Muscle layer of colon (tissue), 2 donors: Measurements from ENCODE around the gene RSPH1.
"Not testable (repeated sequence)": the region's sequence is repeated elsewhere in the genome, so short reads cannot be mapped to it uniquely, and the experiment has no call there.

Experiments used
- H3K27ac ChIP-seq: one replicate; pipeline ENCODE4 v1.7.0; 2013; ENCODE audit warnings: low read depth, mild to moderate bottlenecking, low read length, moderate library complexity
- H3K27me3 ChIP-seq, 2 donors: one replicate each; pipeline ENCODE4 v1.7.0; 2013; ENCODE audit warnings: low read length in 2 of 2, mild to moderate bottlenecking in 2 of 2; ENCODE audit not compliant: insufficient read depth in 2 of 2, control insufficient read depth in 1 of 2
- H3K36me3 ChIP-seq: one replicate; pipeline ENCODE4 v1.7.0; 2013; ENCODE audit warnings: mild to moderate bottlenecking, low read length; ENCODE audit not compliant: insufficient read depth
- H3K4me1 ChIP-seq: one replicate; pipeline ENCODE4 v1.7.0; 2013; ENCODE audit warnings: mild to moderate bottlenecking, low read length; ENCODE audit not compliant: insufficient read depth
- H3K4me3 ChIP-seq, 2 donors: one replicate each; pipeline ENCODE4 v1.7.0; 2013; ENCODE audit warnings: low read length in 2 of 2, low read depth in 1 of 2, mild to moderate bottlenecking in 1 of 2, moderate library complexity in 1 of 2
- H3K9ac ChIP-seq: one replicate; pipeline ENCODE4 v1.7.0; 2013; ENCODE audit warnings: low read length
- H3K9me3 ChIP-seq: one replicate; pipeline ENCODE4 v1.7.0; 2013; ENCODE audit warnings: mild to moderate bottlenecking, low read length
- donor health status: abdominal sarcoma.
- donor health status: Adenocarcinoma of cecum.

The RSPH1 gene

GRCh38 chr21:42478504-42478903 lies 17.5 kb downstream of the RSPH1 start:
- Histone ChIP-seq H3K4me1 (no peaks in the 10 kb centered on the region), H3K9ac (no peak overlapping the region), H3K27ac (no peak overlapping the region), H3K9me3 (no peaks in the 10 kb centered on the region), H3K36me3 (no peaks in the 10 kb centered on the region), H3K27me3 (no peaks in the 10 kb centered on the region), H3K4me3 (no peak overlapping the region)

- Histone ChIP-seq H3K27ac (no peak overlapping the region), H3K4me1 (no peaks in the 10 kb centered on the region), H3K4me3 (no peak overlapping the region), H3K36me3 (no peaks in the 10 kb centered on the region), H3K27me3 (no peaks in the 10 kb centered on the region), H3K9me3 (no peaks in the 10 kb centered on the region), H3K9ac (no peak overlapping the region)
These were observed 19.4 kb downstream of the RSPH1 start for GRCh38 chr21:42476388-42477331.

GRCh38 chr21:42475526-42476387 lies 20.3 kb downstream of the RSPH1 start:
- H3K36me3 ChIP-seq: no peaks in the 10 kb centered on the region
- no peak overlapping the region for H3K9ac ChIP-seq
- no peaks in the 10 kb centered on the region for H3K4me1 ChIP-seq
- H3K27ac ChIP-seq: no peak overlapping the region
- H3K9me3 ChIP-seq: no peaks in the 10 kb centered on the region
- H3K27me3 ChIP-seq: no peaks in the 10 kb centered on the region
- no peak overlapping the region for H3K4me3 ChIP-seq

DNA sequence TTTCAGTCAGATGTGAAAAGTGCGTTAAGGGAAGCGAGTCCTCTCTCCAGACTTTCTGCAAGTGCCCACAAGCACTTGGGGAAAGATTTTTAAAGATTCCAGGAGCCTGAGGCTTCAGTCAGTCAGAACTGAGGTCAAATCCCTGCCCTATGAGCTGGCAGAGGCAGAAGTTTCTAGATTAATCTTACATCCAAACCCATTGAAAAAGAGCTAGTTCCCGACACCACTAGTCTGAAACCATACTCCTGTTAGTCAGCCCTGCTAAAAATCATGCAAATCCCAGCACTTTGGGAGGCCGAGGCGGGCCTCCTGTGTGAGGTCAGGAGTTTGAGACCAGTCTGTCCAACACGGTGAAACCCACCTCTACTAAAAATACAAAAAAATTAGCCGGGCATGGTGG lies 21.0 kb downstream of the RSPH1 start:
- H3K9ac ChIP-seq: no peak overlapping the region
- no peaks in the 10 kb centered on the region for H3K27me3 ChIP-seq
- H3K36me3 ChIP-seq: no peaks in the 10 kb centered on the region
- H3K4me3 ChIP-seq: no peak overlapping the region
- no peaks in the 10 kb centered on the region for H3K4me1 ChIP-seq
- no peaks in the 10 kb centered on the region for H3K9me3 ChIP-seq
- H3K27ac ChIP-seq: no peak overlapping the region

GRCh38 chr21:42474043-42474831 lies 21.8 kb downstream of the RSPH1 start:
- no peak overlapping the region for H3K4me3 ChIP-seq
- H3K27ac ChIP-seq: no peak overlapping the region
- no peaks in the 10 kb centered on the region for H3K27me3 ChIP-seq
- H3K9ac ChIP-seq: no peak overlapping the region
- no peaks in the 10 kb centered on the region for H3K36me3 ChIP-seq
- H3K4me1 ChIP-seq: no peaks in the 10 kb centered on the region
- H3K9me3 ChIP-seq: no peaks in the 10 kb centered on the region

GRCh38 chr21:42473498-42474042 lies 22.5 kb downstream of the RSPH1 start:
- Histone ChIP-seq H3K27ac (no peak overlapping the region), H3K27me3 (no peaks in the 10 kb centered on the region), H3K9me3 (no peaks in the 10 kb centered on the region), H3K4me3 (no peak overlapping the region), H3K36me3 (no peaks in the 10 kb centered on the region), H3K9ac (no peak overlapping the region), H3K4me1 (no peaks in the 10 kb centered on the region)

GRCh38 chr21:42472521-42472920 lies 23.5 kb downstream of the RSPH1 start:
- Histone ChIP-seq H3K9me3 (no peaks in the 10 kb centered on the region), H3K4me3 (no peak overlapping the region), H3K36me3 (no peaks in the 10 kb centered on the region), H3K4me1 (no peaks in the 10 kb centered on the region), H3K27me3 (no peaks in the 10 kb centered on the region), H3K27ac (no peak overlapping the region), H3K9ac (no peak overlapping the region)

DNA sequence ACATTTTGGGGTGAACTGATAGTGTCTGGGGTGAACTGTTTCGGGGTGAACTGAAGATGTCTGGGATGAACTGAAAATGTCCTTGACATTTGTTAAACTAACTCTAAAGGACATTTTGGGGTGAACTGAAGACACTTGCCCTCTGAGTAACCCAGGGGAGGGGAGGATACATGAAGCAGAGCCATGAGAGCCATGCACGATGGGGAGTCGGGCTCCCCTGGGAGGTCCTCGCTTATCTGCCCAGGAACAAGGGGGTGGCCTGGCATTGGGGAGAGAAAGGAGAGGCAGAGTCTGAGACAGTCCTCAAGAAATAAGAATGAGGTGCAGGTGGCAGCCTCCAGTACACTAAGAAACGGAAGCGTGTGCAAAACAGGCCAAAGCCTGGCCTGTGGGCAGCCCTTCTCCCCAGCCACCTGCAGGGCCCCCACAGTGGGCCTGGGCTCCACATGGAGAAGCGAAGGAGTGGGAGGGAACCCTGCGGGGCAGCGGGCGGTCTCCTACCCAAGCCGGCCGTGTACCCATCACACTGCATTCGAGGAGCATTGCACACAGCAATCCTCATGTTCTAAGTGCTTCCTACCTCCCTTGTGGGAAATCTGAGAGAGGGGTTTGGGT lies 24.2 kb downstream of the RSPH1 start:
- no peaks in the 10 kb centered on the region for H3K36me3 ChIP-seq
- H3K4me3 ChIP-seq: no peak overlapping the region
- H3K9ac ChIP-seq: no peak overlapping the region
- H3K27ac ChIP-seq: no peak overlapping the region
- no peaks in the 10 kb centered on the region for H3K4me1 ChIP-seq
- no peaks in the 10 kb centered on the region for H3K27me3 ChIP-seq
- H3K9me3 ChIP-seq: no peaks in the 10 kb centered on the region

- no peak overlapping the region for H3K9ac ChIP-seq
- no peaks in the 10 kb centered on the region for H3K9me3 ChIP-seq
- no peaks in the 10 kb centered on the region for H3K36me3 ChIP-seq
- H3K27ac ChIP-seq: no peak overlapping the region
- no peak overlapping the region for H3K4me3 ChIP-seq
- H3K27me3 ChIP-seq: no peaks in the 10 kb centered on the region
- no peaks in the 10 kb centered on the region for H3K4me1 ChIP-seq
These were observed 24.8 kb downstream of the RSPH1 start for GRCh38 chr21:42471206-42471605.

- not testable (repeated sequence) for H3K4me3 ChIP-seq, H3K27me3 ChIP-seq, H3K36me3 ChIP-seq, H3K4me1 ChIP-seq, H3K27ac ChIP-seq, H3K9ac ChIP-seq, H3K9me3 ChIP-seq
These were observed 26.3 kb downstream of the RSPH1 start for GRCh38 chr21:42469726-42470125.
